Measurements from ENCODE around the gene FCAMR. TPM values are rescaled to one million over a fixed set of nuclear protein-coding genes. Genes with fewer than 3 reads are reported as not detected.

The FCAMR gene
- total RNA-seq, 4 donors from 2014 or later, result not detected

DNA sequence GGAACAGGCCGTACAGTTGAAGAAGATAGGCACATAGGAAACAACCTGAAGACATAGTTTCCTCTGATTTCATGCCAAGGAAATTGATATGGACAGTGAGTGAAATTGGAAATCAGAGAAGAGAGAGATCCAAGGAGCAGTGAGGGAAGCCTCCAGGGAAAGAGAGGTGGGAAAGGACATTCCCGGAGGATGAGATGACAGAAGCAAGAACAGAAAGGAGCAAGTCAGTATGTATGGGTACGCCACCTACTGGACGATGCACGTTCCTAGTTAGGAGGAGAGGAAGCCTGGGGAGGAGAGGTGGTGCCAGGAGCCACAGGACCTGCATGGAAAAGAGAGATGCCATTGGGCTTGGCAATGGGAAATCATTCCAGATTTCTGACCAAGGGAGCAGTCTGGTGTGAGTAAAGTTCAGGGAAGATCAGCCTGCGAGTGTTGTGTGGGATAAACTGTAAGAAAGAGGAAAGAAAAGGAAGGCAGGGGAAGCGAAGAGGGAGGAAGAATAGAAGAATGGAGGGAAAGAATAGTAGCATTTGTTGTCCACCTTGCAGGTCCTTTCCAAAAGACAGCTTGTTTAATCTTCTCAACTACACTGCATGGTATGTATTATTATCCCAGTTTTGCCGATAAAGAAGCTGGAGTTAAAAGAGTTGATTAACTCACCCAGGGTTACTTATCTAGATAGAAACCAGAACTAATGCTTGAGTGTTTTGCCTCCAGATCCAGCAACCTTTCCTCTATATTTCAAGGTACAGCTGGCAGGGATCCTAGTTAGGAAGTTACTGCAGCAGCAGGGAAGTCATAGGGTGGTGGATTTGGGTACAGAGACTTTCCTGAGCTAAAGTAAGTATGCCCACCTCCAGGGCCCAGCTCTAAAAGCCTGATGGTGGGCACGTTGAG lies 34.9 kb upstream of the FCAMR start:
- H3K4me1 ChIP-seq, result no peaks in the 10 kb centered on the region
- intact Hi-C loops (cut with DNase I; ENCODE audit: low total_unique reads), result no loop called here
- no peak for TF ChIP-seq POLR2A (IDR thresholded peaks at IDR 0.05)
- TF ChIP-seq, protein P1, sequence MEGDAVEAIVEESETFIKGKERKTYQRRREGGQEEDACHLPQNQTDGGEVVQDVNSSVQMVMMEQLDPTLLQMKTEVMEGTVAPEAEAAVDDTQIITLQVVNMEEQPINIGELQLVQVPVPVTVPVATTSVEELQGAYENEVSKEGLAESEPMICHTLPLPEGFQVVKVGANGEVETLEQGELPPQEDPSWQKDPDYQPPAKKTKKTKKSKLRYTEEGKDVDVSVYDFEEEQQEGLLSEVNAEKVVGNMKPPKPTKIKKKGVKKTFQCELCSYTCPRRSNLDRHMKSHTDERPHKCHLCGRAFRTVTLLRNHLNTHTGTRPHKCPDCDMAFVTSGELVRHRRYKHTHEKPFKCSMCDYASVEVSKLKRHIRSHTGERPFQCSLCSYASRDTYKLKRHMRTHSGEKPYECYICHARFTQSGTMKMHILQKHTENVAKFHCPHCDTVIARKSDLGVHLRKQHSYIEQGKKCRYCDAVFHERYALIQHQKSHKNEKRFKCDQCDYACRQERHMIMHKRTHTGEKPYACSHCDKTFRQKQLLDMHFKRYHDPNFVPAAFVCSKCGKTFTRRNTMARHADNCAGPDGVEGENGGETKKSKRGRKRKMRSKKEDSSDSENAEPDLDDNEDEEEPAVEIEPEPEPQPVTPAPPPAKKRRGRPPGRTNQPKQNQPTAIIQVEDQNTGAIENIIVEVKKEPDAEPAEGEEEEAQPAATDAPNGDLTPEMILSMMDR (IDR thresholded peaks at IDR 0.05), result peak in 3 of 4 experiments; percentile 10 to 23 (median 13)
- no peak overlapping the region for H3K4me3 ChIP-seq
- H3K9me3 ChIP-seq, result no peaks in the 10 kb centered on the region
- no peaks in the 10 kb centered on the region for H3K27me3 ChIP-seq
- DNase-seq, result no peak
- no peaks in the 10 kb centered on the region for H3K36me3 ChIP-seq
- no peak overlapping the region for H3K27ac ChIP-seq

DNA sequence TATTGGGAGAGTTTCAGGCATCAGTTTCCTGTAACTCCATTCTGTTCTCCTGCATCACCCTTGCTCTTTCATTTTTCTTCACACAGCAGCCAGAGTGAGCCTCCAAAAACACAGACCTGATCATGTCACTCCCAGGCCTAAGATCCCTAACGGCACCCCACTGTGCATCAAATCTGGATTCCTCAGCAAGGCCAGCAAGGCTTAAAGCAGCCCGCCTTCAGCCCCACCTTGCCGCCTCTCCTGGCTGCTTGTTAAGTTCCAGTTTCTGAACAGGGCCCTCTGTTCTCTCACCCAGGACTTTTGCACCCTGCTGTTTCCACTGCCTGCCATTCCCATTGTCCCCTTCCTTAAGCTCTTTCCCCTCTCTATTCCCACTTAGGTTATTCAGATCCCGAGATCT lies 33.0 kb upstream of the FCAMR start:
- DNase-seq, result no peak
- H3K4me3 ChIP-seq, result no peak overlapping the region
- intact Hi-C loops (cut with DNase I; ENCODE audit: low total_unique reads), result no loop called here
- TF ChIP-seq, protein P1 (IDR thresholded peaks at IDR 0.05), result no peak
- no peak for TF ChIP-seq POLR2A (IDR thresholded peaks at IDR 0.05)
- H3K36me3 ChIP-seq, result no peaks in the 10 kb centered on the region
- H3K27ac ChIP-seq, result no peak overlapping the region
- no peaks in the 10 kb centered on the region for H3K27me3 ChIP-seq
- H3K4me1 ChIP-seq, result no peaks in the 10 kb centered on the region
- H3K9me3 ChIP-seq, result no peaks in the 10 kb centered on the region

DNA sequence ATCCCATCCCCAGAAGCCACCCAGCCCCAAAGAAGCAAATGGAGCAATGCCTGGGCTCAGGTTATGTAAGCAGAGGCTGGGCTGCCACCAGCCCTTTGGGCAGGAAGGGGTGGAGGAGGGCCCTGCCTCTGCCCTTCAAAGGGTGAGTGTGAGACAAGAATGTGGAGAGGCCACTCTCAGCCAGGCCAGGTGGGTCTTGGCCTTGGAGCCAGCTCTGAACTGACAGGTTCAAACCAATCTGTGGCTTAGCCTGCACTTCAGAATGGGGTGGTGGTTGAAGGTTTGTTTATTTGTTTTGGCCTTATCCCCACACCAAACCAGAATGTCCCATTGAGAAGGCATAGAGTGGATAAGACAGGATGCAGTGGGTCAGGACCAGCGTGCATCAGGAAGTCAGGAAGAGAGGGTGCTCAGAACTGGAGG lies 32.5 kb upstream of the FCAMR start:
- no peak for DNase-seq
- H3K4me3 ChIP-seq, result no peak overlapping the region
- no peaks in the 10 kb centered on the region for H3K27me3 ChIP-seq
- intact Hi-C loops (cut with DNase I; ENCODE audit: low total_unique reads), result no loop called here
- no peak for TF ChIP-seq POLR2A (IDR thresholded peaks at IDR 0.05)
- TF ChIP-seq, protein P1 (IDR thresholded peaks at IDR 0.05), result no peak
- H3K4me1 ChIP-seq, result no peaks in the 10 kb centered on the region
- H3K36me3 ChIP-seq, result no peaks in the 10 kb centered on the region
- H3K9me3 ChIP-seq, result no peaks in the 10 kb centered on the region
- no peak overlapping the region for H3K27ac ChIP-seq

DNA sequence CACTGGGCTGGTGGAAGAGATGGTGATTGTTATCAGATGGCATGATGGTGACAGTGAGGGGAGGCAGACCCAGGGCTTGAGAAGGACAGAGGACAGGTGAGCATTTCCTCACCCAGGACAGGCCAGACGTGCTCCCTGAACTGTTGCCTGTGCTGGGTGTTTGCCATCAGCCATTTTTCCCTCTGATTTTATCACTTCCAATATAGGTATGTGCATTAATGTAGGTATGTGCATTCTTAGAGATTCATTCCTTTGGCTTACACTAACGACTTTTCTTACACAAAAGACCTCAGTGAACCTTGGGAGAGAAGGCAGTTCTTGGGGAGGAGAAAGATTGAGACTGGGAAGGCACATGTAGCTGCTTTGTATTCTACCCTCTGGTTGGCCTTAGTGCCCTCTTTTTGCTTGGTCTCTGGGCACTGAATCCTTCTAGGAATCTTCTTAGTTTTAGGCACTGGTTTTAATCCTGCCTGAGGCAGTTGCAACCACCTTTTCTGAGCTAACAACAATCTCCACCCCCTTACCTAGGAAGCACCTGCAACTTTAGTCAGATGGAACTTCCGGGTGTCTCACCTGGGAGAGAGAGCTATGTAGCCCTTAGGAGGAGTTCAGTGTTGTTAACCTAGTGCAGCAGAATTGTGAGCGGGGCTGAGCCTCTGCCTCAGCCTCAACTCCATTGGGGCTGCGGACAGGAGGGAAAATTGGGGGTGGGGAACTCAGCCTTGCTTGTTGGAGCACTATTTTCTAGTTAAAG lies 31.4 kb upstream of the FCAMR start:
- no peak overlapping the region for H3K4me3 ChIP-seq
- H3K36me3 ChIP-seq, result no peaks in the 10 kb centered on the region
- intact Hi-C loops (cut with DNase I; ENCODE audit: low total_unique reads), result no loop called here
- H3K9me3 ChIP-seq, result no peaks in the 10 kb centered on the region
- H3K27me3 ChIP-seq, result no peaks in the 10 kb centered on the region
- no peaks in the 10 kb centered on the region for H3K4me1 ChIP-seq
- TF ChIP-seq, protein P1 (IDR thresholded peaks at IDR 0.05), result no peak
- TF ChIP-seq POLR2A (IDR thresholded peaks at IDR 0.05), result no peak
- no peak overlapping the region for H3K27ac ChIP-seq
- no peak for DNase-seq

Data from uterus (tissue), 4 donors.